SK-N-SH treated with all-trans-retinoic acid at 6 μM for 48 hours (cell line): Measurements from ENCODE around the gene ECHDC3.

Experiments used
- ATAC-seq: fragments of 200-7000 bp; cut with Tn5 transposase; 3 replicates; pipeline ENCODE4 v1.9.1; 2020; ENCODE audit warnings: mild to moderate bottlenecking, moderate library complexity
- ARNTL ChIP-seq: fragments of 450-650 bp; formaldehyde crosslinking; IDR thresholded peaks from 2 replicates; pipeline ENCODE4 v1.5.0; 2020; ENCODE audit warnings: low read depth, mild to moderate bottlenecking, moderate library complexity, borderline replicate concordance
- BACH2 ChIP-seq: fragments of 250-450 bp; sonication (Bioruptor Pico); IDR thresholded peaks from 2 replicates; pipeline ENCODE4 v1.9.0; 2021; ENCODE audit warnings: mild to moderate bottlenecking, borderline replicate concordance
- CREB5 ChIP-seq: fragments of 250-450 bp; sonication (Bioruptor Pico); IDR thresholded peaks from 2 replicates; pipeline ENCODE4 v1.5.1; 2020; ENCODE audit warnings: low read depth, mild to moderate bottlenecking, moderate library complexity
- CSDC2 ChIP-seq: fragments of 250-450 bp; sonication (Bioruptor Pico); IDR thresholded peaks from 2 replicates; pipeline ENCODE4 v1.5.0; 2020; ENCODE audit warnings: mild to moderate bottlenecking, moderate library complexity
- CSRNP3 ChIP-seq: fragments of 250-450 bp; sonication (Bioruptor Pico); IDR thresholded peaks from 2 replicates; pipeline ENCODE4 v1.5.1; 2021; ENCODE audit warnings: mild to moderate bottlenecking, moderate library complexity
- ESRRG ChIP-seq: fragments of 250-450 bp; sonication (Bioruptor Pico); IDR thresholded peaks from 2 replicates; pipeline ENCODE4 v1.6.1; 2021; ENCODE audit warnings: mild to moderate bottlenecking
- GLIS3 ChIP-seq: fragments of 250-450 bp; sonication (Bioruptor Pico); IDR thresholded peaks from 2 replicates; pipeline ENCODE4 v1.5.0; 2020; ENCODE audit warnings: mild to moderate bottlenecking, moderate library complexity
- ISL1 ChIP-seq: fragments of 250-450 bp; sonication (Bioruptor Pico); IDR thresholded peaks from 2 replicates; pipeline ENCODE4 v2.1.2; 2022; ENCODE audit warnings: mild to moderate bottlenecking, moderate library complexity
- OSR1 ChIP-seq: fragments of 250-450 bp; sonication (Bioruptor Pico); IDR thresholded peaks from 2 replicates; pipeline ENCODE4 v1.8.0; 2022; ENCODE audit warnings: moderate library complexity, mild to moderate bottlenecking, inconsistent platforms
- POU6F1 ChIP-seq: fragments of 250-450 bp; sonication (Bioruptor Pico); IDR thresholded peaks from 2 replicates; pipeline ENCODE4 v1.8.0; 2021; ENCODE audit warnings: low read depth, mild to moderate bottlenecking, moderate library complexity, borderline replicate concordance
- PPARA ChIP-seq: fragments of 250-450 bp; sonication (Bioruptor Pico); IDR thresholded peaks from 2 replicates; pipeline ENCODE4 v1.5.0; 2020; ENCODE audit warnings: mild to moderate bottlenecking, borderline replicate concordance
- RARB ChIP-seq: fragments of 250-450 bp; sonication (Bioruptor Pico); IDR thresholded peaks from 2 replicates; pipeline ENCODE4 v1.8.0; 2021; ENCODE audit warnings: mild to moderate bottlenecking, moderate library complexity
- SNAI2 ChIP-seq: fragments of 250-450 bp; sonication (Bioruptor Pico); IDR thresholded peaks from 2 replicates; pipeline ENCODE4 v1.5.0; 2020; ENCODE audit warnings: mild to moderate bottlenecking, moderate library complexity
- TCF4 ChIP-seq: fragments of 250-450 bp; sonication (Bioruptor Pico); IDR thresholded peaks from 2 replicates; pipeline ENCODE4 v1.8.0; 2021; ENCODE audit warnings: mild to moderate bottlenecking, moderate library complexity, borderline replicate concordance
- TOX ChIP-seq: fragments of 250-450 bp; sonication (Bioruptor Pico); IDR thresholded peaks from 2 replicates; pipeline ENCODE4 v1.8.0; 2021; ENCODE audit warnings: mild to moderate bottlenecking, moderate library complexity, borderline replicate concordance
- TSHZ2 ChIP-seq: fragments of 250-450 bp; sonication (Bioruptor Pico); IDR thresholded peaks from 2 replicates; pipeline ENCODE4 v1.5.0; 2020; ENCODE audit warnings: mild to moderate bottlenecking, moderate library complexity
- ZFP3 ChIP-seq: fragments of 250-450 bp; sonication (Bioruptor Pico); IDR thresholded peaks from 2 replicates; pipeline ENCODE4 v1.5.0; 2020; ENCODE audit warnings: mild to moderate bottlenecking, moderate library complexity
- ZFP30 ChIP-seq: fragments of 450-650 bp; formaldehyde crosslinking; IDR thresholded peaks from 2 replicates; pipeline ENCODE4 v1.5.0; 2022; ENCODE audit warnings: mild to moderate bottlenecking, moderate library complexity
- ZNF565 ChIP-seq: fragments of 450-650 bp; formaldehyde crosslinking; conservative IDR thresholded peaks from 2 replicates; pipeline ENCODE4 v1.5.0; 2020; ENCODE audit warnings: low read depth, mild to moderate bottlenecking, moderate library complexity
- ZNF70 ChIP-seq: fragments of 450-650 bp; formaldehyde crosslinking; IDR thresholded peaks from 2 replicates; pipeline ENCODE4 v1.5.0; 2020; ENCODE audit warnings: mild to moderate bottlenecking, moderate library complexity
- ZNF8 ChIP-seq: fragments of 450-650 bp; formaldehyde crosslinking; IDR thresholded peaks from 2 replicates; pipeline ENCODE4 v1.5.0; 2020; ENCODE audit warnings: mild to moderate bottlenecking, moderate library complexity
- TF ChIP-seq, protein P1 (sequence below): fragments of 250-450 bp; sonication (Bioruptor Pico); IDR thresholded peaks from 2 replicates; pipeline ENCODE4 v1.8.0; 2020; ENCODE audit warnings: mild to moderate bottlenecking, moderate library complexity, borderline replicate concordance

The ECHDC3 gene

GRCh38 chr10:11787374-11787773 lies 45.2 kb downstream of the ECHDC3 start:
- no peak for TF ChIP-seq BACH2 (CRISPR knock-in tag)
- TF ChIP-seq CSDC2 (CRISPR knock-in tag), result no peak
- no peak for TF ChIP-seq ESRRG (CRISPR knock-in tag)
- TF ChIP-seq, protein P1, sequence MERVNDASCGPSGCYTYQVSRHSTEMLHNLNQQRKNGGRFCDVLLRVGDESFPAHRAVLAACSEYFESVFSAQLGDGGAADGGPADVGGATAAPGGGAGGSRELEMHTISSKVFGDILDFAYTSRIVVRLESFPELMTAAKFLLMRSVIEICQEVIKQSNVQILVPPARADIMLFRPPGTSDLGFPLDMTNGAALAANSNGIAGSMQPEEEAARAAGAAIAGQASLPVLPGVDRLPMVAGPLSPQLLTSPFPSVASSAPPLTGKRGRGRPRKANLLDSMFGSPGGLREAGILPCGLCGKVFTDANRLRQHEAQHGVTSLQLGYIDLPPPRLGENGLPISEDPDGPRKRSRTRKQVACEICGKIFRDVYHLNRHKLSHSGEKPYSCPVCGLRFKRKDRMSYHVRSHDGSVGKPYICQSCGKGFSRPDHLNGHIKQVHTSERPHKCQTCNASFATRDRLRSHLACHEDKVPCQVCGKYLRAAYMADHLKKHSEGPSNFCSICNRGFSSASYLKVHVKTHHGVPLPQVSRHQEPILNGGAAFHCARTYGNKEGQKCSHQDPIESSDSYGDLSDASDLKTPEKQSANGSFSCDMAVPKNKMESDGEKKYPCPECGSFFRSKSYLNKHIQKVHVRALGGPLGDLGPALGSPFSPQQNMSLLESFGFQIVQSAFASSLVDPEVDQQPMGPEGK (CRISPR knock-in tag), result no peak
- no peak for TF ChIP-seq POU6F1 (CRISPR knock-in tag)
- no peak for TF ChIP-seq ISL1 (CRISPR knock-in tag)
- no peak for TF ChIP-seq GLIS3 (CRISPR knock-in tag)
- no peak for TF ChIP-seq ARNTL (CRISPR knock-in tag)
- TF ChIP-seq CREB5 (CRISPR knock-in tag), result no peak
- no peak for TF ChIP-seq ZNF565 (CRISPR knock-in tag)
- no peak for TF ChIP-seq TSHZ2
- ATAC-seq, result no peak

DNA sequence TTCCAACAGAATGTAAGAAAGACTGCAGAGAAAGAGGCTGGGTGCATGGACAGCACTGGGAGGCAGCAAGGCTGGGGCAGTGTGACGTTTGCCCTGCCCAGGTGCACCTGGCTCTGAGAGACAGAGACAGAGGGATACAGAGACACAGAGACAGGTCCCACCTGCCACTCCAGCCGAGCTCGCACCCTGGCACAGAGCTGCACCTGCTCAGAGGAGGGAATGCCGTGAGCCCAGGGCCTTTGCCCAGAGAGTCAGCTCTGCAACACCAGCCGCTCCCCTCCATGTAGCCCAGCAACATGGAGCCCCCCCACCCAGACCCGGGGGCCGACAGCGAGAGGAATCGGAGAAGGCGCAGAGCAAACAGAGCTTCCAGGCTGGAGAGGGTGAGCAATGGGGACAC lies 45.7 kb downstream of the ECHDC3 start:
- no peak for ATAC-seq
- TF ChIP-seq CREB5 (CRISPR knock-in tag) (no peak), PPARA (CRISPR knock-in tag) (no peak), BACH2 (CRISPR knock-in tag) (no peak), ZNF70 (no peak), CSRNP3 (CRISPR knock-in tag) (no peak)
- TF ChIP-seq, all 23 proteins: peak for 0

DNA sequence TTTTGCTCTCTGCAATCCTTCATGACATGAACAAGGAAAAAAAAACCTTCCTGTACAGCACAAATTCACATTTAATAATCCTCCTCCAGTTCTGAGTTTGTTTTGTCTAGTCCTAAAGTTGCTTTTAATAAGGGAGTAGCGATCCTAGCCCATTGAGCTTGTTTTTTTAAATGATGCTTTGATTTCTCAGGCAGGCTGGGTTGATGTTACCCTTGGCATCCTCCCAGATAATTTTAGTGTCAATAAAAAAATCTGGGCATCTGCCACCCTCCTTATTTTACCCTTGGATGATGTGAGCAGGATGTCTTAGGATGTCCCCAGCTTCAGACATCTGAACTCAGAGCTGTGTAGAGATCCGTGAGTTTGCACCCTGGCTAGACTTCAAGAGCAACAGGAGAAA lies 47.1 kb downstream of the ECHDC3 start:
- no peak for ATAC-seq
- TF ChIP-seq TSHZ2 (no peak), TCF4 (CRISPR knock-in tag) (no peak), GLIS3 (CRISPR knock-in tag) (no peak), SNAI2 (CRISPR knock-in tag) (no peak), PPARA (CRISPR knock-in tag) (no peak), OSR1 (no peak), ZFP30 (CRISPR knock-in tag) (no peak), RARB (CRISPR knock-in tag) (no peak), TOX (CRISPR knock-in tag) (no peak), ZFP3 (CRISPR knock-in tag) (no peak), ARNTL (CRISPR knock-in tag) (no peak), CSDC2 (CRISPR knock-in tag) (no peak), ZNF8 (CRISPR knock-in tag) (no peak)
- TF ChIP-seq, protein P1 (CRISPR knock-in tag), result no peak
